Fibroblast of skin of abdomen (primary cell): ENCODE measurements around the gene CACNA1C.

ENCODE experiments used
- DNase-seq: peaks from one replicate; pipeline ENCODE4 v3.0.0-alpha.2; 2013

CACNA1C gene

GRCh38 chr12:2172491-2173214 is 119.9 kb downstream of the CACNA1C start:
- no peak for DNase-seq

GRCh38 chr12:2173971-2174370 is 121.2 kb downstream of the CACNA1C start:
- DNase-seq: no peak

GRCh38 chr12:2177003-2177402 is 124.2 kb downstream of the CACNA1C start:
- no peak for DNase-seq

GRCh38 chr12:2177751-2178150 is 125.0 kb downstream of the CACNA1C start:
- DNase-seq: no peak

- DNase-seq: no peak
Measured at GRCh38 chr12:2179058-2179457, 126.3 kb downstream of the CACNA1C start.

GRCh38 chr12:2179953-2180736 is 127.4 kb downstream of the CACNA1C start:
- DNase-seq: peak; percentile 92

GRCh38 chr12:2180737-2181082 is 127.9 kb downstream of the CACNA1C start:
- DNase-seq: no peak

- DNase-seq: peak; percentile 90
Measured at GRCh38 chr12:2183556-2184541, 131.1 kb downstream of the CACNA1C start.

- DNase-seq: no peak
Measured at GRCh38 chr12:2185751-2186341, 133.1 kb downstream of the CACNA1C start.

GRCh38 chr12:2187195-2187945 is 134.6 kb downstream of the CACNA1C start:
- DNase-seq: no peak

GRCh38 chr12:2190085-2190484 is 137.3 kb downstream of the CACNA1C start:
- no peak for DNase-seq

- DNase-seq: no peak
Measured at GRCh38 chr12:2190896-2191533, 138.2 kb downstream of the CACNA1C start.

GRCh38 chr12:2191534-2192153 is 138.9 kb downstream of the CACNA1C start:
- no peak for DNase-seq

GRCh38 chr12:2192231-2192630 is 139.4 kb downstream of the CACNA1C start:
- DNase-seq: no peak

GRCh38 chr12:2194060-2194459 is 141.3 kb downstream of the CACNA1C start:
- DNase-seq: no peak

GRCh38 chr12:2194571-2194970 is 141.8 kb downstream of the CACNA1C start:
- DNase-seq: no peak

- no peak for DNase-seq
Measured at GRCh38 chr12:2195085-2195484, 142.3 kb downstream of the CACNA1C start.

GRCh38 chr12:2198005-2198501 is 145.3 kb downstream of the CACNA1C start:
- DNase-seq: peak; percentile 88

GRCh38 chr12:2198542-2198941 is 145.8 kb downstream of the CACNA1C start:
- DNase-seq: no peak

- no peak for DNase-seq
Measured at GRCh38 chr12:2205996-2206395, 153.2 kb downstream of the CACNA1C start.
